HepG2 (cell line): ENCODE data around the gene MFRP. TPM values are rescaled to one million over a fixed set of nuclear protein-coding genes. Genes with fewer than 3 reads are reported as not detected.

Source experiments
- ARNTL ChIP-seq: sonication (generic); formaldehyde crosslinking; IDR thresholded peaks from 2 replicates; pipeline ENCODE4 v1.4.0; 2020; ENCODE audit warnings: mild to moderate bottlenecking, missing genetic modification reagents
- BCL6 ChIP-seq: IDR thresholded peaks from 2 replicates; pipeline ENCODE4 v1.6.1; 2016; ENCODE audit warnings: missing genetic modification reagents, missing compliant biosample characterization
- CBX2 ChIP-seq, 2 experiments: fragments of 200-600 bp in 1 of 2; sonication (generic); formaldehyde crosslinking in 1 of 2; IDR thresholded peaks; 2 replicates each; pipeline versions ENCODE4 v1.7.0 to v1.8.1; 2018 to 2022; ENCODE audit warnings: low read depth in 2 of 2, low read length in 1 of 2, mild to moderate bottlenecking in 1 of 2, missing genetic modification reagents in 1 of 2
- KAT2B ChIP-seq: fragments of 150-350 bp; IDR thresholded peaks from 2 replicates; pipeline ENCODE4 v1.6.1; 2014; ENCODE audit warnings: low read depth, low read length, borderline replicate concordance
- KDM2A ChIP-seq: sonication (generic); formaldehyde crosslinking; IDR thresholded peaks from 2 replicates; pipeline ENCODE4 v1.4.0; 2020; ENCODE audit warnings: low read depth, missing genetic modification reagents, borderline replicate concordance
- MAFF ChIP-seq: IDR thresholded peaks from 2 replicates; pipeline ENCODE4 v1.6.1; 2011; ENCODE audit warnings: low read depth, low read length, improper control_type of control experiment
- SMARCC2 ChIP-seq: fragments of 450-650 bp; IDR thresholded peaks from 2 replicates; pipeline ENCODE4 v1.6.1; 2017; ENCODE audit warnings: antibody characterized with exemption, mild to moderate bottlenecking
- SOX5 ChIP-seq: IDR thresholded peaks from 2 replicates; pipeline ENCODE4 v1.6.1; 2016; ENCODE audit warnings: borderline replicate concordance
- SRSF4 ChIP-seq: fragments of 200-400 bp; formaldehyde crosslinking; IDR thresholded peaks from one replicate; pipeline ENCODE4 v1.6.1; 2018; ENCODE audit warnings: mild to moderate bottlenecking, low read depth, low read length, moderate library complexity; ENCODE audit not compliant: poor library complexity, severe bottlenecking
- ZNF562 ChIP-seq: sonication (generic); formaldehyde crosslinking; IDR thresholded peaks from 2 replicates; pipeline ENCODE4 v1.8.0; 2022; ENCODE audit warnings: missing genetic modification reagents, borderline replicate concordance
- polyA plus RNA-seq, 8 experiments: library from polyadenylated mRNA; depleted of rRNA in 3 of 8; stranded (reverse) in 7 of 8; unstranded in 1 of 8; fragments of >200 nt; fragmentation: Illumina TruSeq in 4 of 8; extraction: Trizol in 4 of 8; gene quantifications; 2 replicates each; pipeline versions ENCODE4 v1.2.1 to v1.2.3, GENCODE V29; 2011 to 2016; ENCODE audit warnings: low read depth in 4 of 8, missing spikeins in 1 of 8, mixed read lengths in 1 of 8; ENCODE audit not compliant: insufficient read depth in 1 of 8
- total RNA-seq, 5 experiments: library from RNA; depleted of rRNA; stranded (reverse); fragments of >200 nt; fragmentation: Illumina TruSeq; extraction: Trizol; gene quantifications; 2 replicates each; pipeline ENCODE4 v1.2.3, GENCODE V29; 2016; ENCODE audit warnings: low read depth in 1 of 5
- TF ChIP-seq, protein P1 (sequence below): sonication (generic); formaldehyde crosslinking; IDR thresholded peaks from 2 replicates; pipeline ENCODE4 v1.4.0; 2020; ENCODE audit warnings: missing genetic modification reagents
- TF ChIP-seq, protein P2 (sequence below): sonication (generic); formaldehyde crosslinking; IDR thresholded peaks from 2 replicates; pipeline ENCODE4 v1.8.1; 2023; ENCODE audit warnings: mild to moderate bottlenecking, moderate library complexity, missing genetic modification reagents
- TF ChIP-seq, protein P3 (sequence below): IDR thresholded peaks from 2 replicates; pipeline ENCODE4 v1.6.1; 2012; ENCODE audit warnings: low read length, improper control_type of control experiment
- TF ChIP-seq, protein P4 (sequence below): sonication (generic); formaldehyde crosslinking; IDR thresholded peaks from 2 replicates; pipeline ENCODE4 v1.5.1; 2020; ENCODE audit warnings: missing genetic modification reagents, mild to moderate bottlenecking, borderline replicate concordance
- TF ChIP-seq, protein P5 (sequence below): sonication (generic); formaldehyde crosslinking; IDR thresholded peaks from 2 replicates; pipeline ENCODE4 v1.4.0; 2020; ENCODE audit warnings: missing genetic modification reagents

MFRP gene
- total and polyA plus RNA-seq, 2 of the 13 experiments (the other 11 are each of a cell fraction or from before 2014, with no cell fraction given), result not detected

DNA sequence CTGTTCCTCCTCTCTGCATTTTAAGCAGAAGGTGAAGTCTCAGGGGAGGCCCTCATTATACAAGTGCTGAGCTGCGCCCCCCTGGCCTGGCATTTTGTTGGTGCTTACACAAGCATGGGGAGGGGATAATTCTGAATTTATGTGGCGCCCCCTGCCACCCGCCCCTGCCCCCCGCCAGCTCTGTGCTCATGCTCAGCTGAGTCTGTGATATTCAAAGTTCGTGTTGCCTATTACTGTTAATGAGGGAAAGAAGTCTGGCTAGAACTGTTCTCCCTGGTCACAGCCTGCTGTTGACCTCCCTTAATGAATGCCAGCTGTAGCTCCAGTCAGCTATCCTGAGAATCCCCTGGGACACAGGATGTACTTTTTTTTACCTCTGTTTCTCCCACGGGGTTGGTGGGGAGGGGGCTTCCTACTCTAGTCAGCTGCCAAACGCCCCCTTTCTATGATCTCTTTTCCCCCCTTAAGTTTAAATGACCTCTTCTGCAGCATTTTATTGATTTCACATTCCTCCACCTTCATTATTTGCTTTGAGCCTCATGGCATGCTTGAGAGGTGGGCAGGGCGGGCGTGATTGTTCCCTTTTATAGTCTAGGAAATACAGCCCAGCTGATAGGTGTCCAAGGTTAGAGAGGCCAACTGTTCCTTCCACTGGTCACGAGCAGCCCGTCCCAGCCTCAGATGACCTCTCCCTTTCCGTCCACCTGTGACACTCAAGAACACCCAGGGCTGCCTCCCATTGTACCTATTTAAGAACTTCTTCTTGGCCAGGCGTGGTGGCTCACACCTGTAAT is 22.8 kb upstream of the MFRP start (continued):
- no peak for TF ChIP-seq CBX2 (IDR thresholded peaks at IDR 0.05; ENCODE audit: low read depth, low read length)
- TF ChIP-seq CBX2 (CRISPR knock-in tag; IDR thresholded peaks at IDR 0.05; ENCODE audit: low read depth), result no peak
- TF ChIP-seq, protein P1, sequence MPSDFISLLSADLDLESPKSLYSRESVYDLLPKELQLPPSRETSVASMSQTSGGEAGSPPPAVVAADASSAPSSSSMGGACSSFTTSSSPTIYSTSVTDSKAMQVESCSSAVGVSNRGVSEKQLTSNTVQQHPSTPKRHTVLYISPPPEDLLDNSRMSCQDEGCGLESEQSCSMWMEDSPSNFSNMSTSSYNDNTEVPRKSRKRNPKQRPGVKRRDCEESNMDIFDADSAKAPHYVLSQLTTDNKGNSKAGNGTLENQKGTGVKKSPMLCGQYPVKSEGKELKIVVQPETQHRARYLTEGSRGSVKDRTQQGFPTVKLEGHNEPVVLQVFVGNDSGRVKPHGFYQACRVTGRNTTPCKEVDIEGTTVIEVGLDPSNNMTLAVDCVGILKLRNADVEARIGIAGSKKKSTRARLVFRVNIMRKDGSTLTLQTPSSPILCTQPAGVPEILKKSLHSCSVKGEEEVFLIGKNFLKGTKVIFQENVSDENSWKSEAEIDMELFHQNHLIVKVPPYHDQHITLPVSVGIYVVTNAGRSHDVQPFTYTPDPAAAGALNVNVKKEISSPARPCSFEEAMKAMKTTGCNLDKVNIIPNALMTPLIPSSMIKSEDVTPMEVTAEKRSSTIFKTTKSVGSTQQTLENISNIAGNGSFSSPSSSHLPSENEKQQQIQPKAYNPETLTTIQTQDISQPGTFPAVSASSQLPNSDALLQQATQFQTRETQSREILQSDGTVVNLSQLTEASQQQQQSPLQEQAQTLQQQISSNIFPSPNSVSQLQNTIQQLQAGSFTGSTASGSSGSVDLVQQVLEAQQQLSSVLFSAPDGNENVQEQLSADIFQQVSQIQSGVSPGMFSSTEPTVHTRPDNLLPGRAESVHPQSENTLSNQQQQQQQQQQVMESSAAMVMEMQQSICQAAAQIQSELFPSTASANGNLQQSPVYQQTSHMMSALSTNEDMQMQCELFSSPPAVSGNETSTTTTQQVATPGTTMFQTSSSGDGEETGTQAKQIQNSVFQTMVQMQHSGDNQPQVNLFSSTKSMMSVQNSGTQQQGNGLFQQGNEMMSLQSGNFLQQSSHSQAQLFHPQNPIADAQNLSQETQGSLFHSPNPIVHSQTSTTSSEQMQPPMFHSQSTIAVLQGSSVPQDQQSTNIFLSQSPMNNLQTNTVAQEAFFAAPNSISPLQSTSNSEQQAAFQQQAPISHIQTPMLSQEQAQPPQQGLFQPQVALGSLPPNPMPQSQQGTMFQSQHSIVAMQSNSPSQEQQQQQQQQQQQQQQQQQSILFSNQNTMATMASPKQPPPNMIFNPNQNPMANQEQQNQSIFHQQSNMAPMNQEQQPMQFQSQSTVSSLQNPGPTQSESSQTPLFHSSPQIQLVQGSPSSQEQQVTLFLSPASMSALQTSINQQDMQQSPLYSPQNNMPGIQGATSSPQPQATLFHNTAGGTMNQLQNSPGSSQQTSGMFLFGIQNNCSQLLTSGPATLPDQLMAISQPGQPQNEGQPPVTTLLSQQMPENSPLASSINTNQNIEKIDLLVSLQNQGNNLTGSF (CRISPR knock-in tag), result no peak
- TF ChIP-seq ARNTL (CRISPR knock-in tag), result no peak
- TF ChIP-seq, protein P2, sequence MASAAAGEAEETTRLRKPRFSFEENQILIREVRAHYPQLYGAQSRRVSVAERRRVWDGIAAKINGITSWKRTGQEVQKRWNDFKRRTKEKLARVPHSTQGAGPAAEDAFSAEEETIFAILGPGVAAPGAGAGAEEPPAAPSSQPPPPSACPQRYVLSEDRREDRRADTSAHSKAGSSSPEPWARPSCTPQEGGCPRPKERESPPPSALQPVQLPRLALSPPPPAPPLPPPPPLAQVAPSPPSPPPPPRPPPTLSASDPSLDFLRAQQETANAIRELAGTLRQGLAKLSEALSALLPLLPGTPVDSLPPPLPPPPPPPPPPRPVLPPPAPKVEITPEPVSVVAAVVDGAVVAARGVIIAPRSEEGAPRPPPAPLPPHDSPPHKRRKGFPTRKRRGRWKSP (CRISPR knock-in tag), result no peak
- TF ChIP-seq BCL6, result peak; percentile 73; the same call in 1 of the 2 replicates
- TF ChIP-seq, protein P3, sequence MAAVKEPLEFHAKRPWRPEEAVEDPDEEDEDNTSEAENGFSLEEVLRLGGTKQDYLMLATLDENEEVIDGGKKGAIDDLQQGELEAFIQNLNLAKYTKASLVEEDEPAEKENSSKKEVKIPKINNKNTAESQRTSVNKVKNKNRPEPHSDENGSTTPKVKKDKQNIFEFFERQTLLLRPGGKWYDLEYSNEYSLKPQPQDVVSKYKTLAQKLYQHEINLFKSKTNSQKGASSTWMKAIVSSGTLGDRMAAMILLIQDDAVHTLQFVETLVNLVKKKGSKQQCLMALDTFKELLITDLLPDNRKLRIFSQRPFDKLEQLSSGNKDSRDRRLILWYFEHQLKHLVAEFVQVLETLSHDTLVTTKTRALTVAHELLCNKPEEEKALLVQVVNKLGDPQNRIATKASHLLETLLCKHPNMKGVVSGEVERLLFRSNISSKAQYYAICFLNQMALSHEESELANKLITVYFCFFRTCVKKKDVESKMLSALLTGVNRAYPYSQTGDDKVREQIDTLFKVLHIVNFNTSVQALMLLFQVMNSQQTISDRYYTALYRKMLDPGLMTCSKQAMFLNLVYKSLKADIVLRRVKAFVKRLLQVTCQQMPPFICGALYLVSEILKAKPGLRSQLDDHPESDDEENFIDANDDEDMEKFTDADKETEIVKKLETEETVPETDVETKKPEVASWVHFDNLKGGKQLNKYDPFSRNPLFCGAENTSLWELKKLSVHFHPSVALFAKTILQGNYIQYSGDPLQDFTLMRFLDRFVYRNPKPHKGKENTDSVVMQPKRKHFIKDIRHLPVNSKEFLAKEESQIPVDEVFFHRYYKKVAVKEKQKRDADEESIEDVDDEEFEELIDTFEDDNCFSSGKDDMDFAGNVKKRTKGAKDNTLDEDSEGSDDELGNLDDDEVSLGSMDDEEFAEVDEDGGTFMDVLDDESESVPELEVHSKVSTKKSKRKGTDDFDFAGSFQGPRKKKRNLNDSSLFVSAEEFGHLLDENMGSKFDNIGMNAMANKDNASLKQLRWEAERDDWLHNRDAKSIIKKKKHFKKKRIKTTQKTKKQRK, result no peak
- no peak for TF ChIP-seq KDM2A
- TF ChIP-seq, protein P4, sequence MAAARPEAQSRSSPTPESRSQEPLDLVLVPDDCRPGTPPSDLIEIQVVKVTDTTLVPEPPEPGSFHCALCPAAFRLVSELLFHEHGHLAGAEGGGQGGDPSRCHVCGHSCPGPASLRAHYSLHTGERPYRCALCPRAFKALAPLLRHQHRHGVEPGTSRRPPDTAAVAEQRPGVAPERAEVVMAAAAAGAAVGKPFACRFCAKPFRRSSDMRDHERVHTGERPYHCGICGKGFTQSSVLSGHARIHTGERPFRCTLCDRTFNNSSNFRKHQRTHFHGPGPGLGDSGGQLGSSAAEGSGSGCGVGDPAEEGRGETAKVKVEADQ (CRISPR knock-in tag), result no peak
- peak; percentile 19; the same call in 1 of the 2 replicates for TF ChIP-seq KAT2B
- no peak for TF ChIP-seq MAFF
- peak; percentile 24; the same call in 1 of the 2 replicates for TF ChIP-seq SOX5 (CRISPR knock-in tag)
- no peak for TF ChIP-seq ZNF562 (CRISPR knock-in tag)
- TF ChIP-seq SMARCC2, result no peak
- TF ChIP-seq, protein P5, sequence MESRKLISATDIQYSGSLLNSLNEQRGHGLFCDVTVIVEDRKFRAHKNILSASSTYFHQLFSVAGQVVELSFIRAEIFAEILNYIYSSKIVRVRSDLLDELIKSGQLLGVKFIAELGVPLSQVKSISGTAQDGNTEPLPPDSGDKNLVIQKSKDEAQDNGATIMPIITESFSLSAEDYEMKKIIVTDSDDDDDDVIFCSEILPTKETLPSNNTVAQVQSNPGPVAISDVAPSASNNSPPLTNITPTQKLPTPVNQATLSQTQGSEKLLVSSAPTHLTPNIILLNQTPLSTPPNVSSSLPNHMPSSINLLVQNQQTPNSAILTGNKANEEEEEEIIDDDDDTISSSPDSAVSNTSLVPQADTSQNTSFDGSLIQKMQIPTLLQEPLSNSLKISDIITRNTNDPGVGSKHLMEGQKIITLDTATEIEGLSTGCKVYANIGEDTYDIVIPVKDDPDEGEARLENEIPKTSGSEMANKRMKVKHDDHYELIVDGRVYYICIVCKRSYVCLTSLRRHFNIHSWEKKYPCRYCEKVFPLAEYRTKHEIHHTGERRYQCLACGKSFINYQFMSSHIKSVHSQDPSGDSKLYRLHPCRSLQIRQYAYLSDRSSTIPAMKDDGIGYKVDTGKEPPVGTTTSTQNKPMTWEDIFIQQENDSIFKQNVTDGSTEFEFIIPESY, result no peak
- TF ChIP-seq SRSF4, result no peak
